ENCODE data around the gene ABI3. TPM values are rescaled to one million over a fixed set of nuclear protein-coding genes. Genes with fewer than 3 reads are reported as not detected.

ABI3 gene
- total RNA-seq, 1 donor from 2014 or later = 0.77 TPM

GRCh38 chr17:49227436-49228261, 17.1 kb downstream of the ABI3 start:
- H3K9ac ChIP-seq (ENCODE audit: low read length) = no peak overlapping the region
- H2AFZ ChIP-seq (ENCODE audit: low read depth, low read length) = no peak overlapping the region
- no peak overlapping the region for H3K4me3 ChIP-seq (ENCODE audit: insufficient read depth, low read depth, low read length)
- H3K27ac ChIP-seq (ENCODE audit: low read depth, low read length) = no peak overlapping the region
- H3K9me3 ChIP-seq (ENCODE audit: insufficient read depth, low read depth, low read length) = no peaks in the 10 kb centered on the region
- Mint-ChIP-seq H3K4me1 (ENCODE audit: low read depth, unreplicated experiment) (peaks cover 10% of the 10 kb centered on the region), H3K27me3 (ENCODE audit: low read depth, unreplicated experiment) (peaks cover 61% of the 10 kb centered on the region), H3K27ac (ENCODE audit: unreplicated experiment) (no peak overlapping the region), H3K4me3 (ENCODE audit: unreplicated experiment) (no peak overlapping the region), H3K9me3 (ENCODE audit: unreplicated experiment) (no peaks in the 10 kb centered on the region), H3K36me3 (ENCODE audit: low read depth, unreplicated experiment) (peaks cover 3% of the 10 kb centered on the region)
- TF ChIP-seq EZH2 (IDR thresholded peaks at IDR 0.05; ENCODE audit: insufficient read depth, low read length) = no peak
- TF ChIP-seq CTCF (IDR thresholded peaks at IDR 0.05; ENCODE audit: insufficient read depth, low read depth, low read length) = peak; percentile 86
- H3K79me2 ChIP-seq (ENCODE audit: insufficient read depth, low read length) = no peaks in the 10 kb centered on the region
- H3K4me1 ChIP-seq (ENCODE audit: insufficient read depth, low read length) = peaks cover 9% of the 10 kb centered on the region
- peaks cover 43% of the 10 kb centered on the region for H3K27me3 ChIP-seq (ENCODE audit: insufficient read depth, low read length)
- FAIRE-seq (no peak), DNase-seq (ENCODE audit: low read depth) (peak; percentile 23)
- H3K36me3 ChIP-seq (ENCODE audit: insufficient read depth, low read length) = no peaks in the 10 kb centered on the region
- peaks cover 12% of the 10 kb centered on the region for H4K20me1 ChIP-seq (ENCODE audit: insufficient read depth, low read length)
- no peak overlapping the region for H3K4me2 ChIP-seq (ENCODE audit: low read length)

GRCh38 chr17:49229076-49229804, 18.7 kb downstream of the ABI3 start:
- H3K9ac ChIP-seq (ENCODE audit: low read length) = no peak overlapping the region
- H3K27ac Mint-ChIP-seq (ENCODE audit: unreplicated experiment) = no peak overlapping the region
- no peak for FAIRE-seq
- peaks cover 30% of the 10 kb centered on the region for H3K27me3 ChIP-seq (ENCODE audit: insufficient read depth, low read length)
- no peak overlapping the region for H3K4me3 ChIP-seq (ENCODE audit: insufficient read depth, low read depth, low read length)
- peaks cover 12% of the 10 kb centered on the region for H4K20me1 ChIP-seq (ENCODE audit: insufficient read depth, low read length)
- DNase-seq (ENCODE audit: low read depth) = no peak
- no peaks in the 10 kb centered on the region for H3K9me3 Mint-ChIP-seq (ENCODE audit: unreplicated experiment)
- peaks cover 9% of the 10 kb centered on the region for H3K4me1 ChIP-seq (ENCODE audit: insufficient read depth, low read length)
- peaks cover 8% of the 10 kb centered on the region for H3K4me1 Mint-ChIP-seq (ENCODE audit: low read depth, unreplicated experiment)
- no peaks in the 10 kb centered on the region for H3K79me2 ChIP-seq (ENCODE audit: insufficient read depth, low read length)
- TF ChIP-seq EZH2 (IDR thresholded peaks at IDR 0.05; ENCODE audit: insufficient read depth, low read length) = no peak
- TF ChIP-seq CTCF (IDR thresholded peaks at IDR 0.05; ENCODE audit: insufficient read depth, low read depth, low read length) = no peak
- peak overlapping the region; percentile 83 for H3K4me3 Mint-ChIP-seq (ENCODE audit: unreplicated experiment)
- peaks cover 52% of the 10 kb centered on the region for H3K27me3 Mint-ChIP-seq (ENCODE audit: low read depth, unreplicated experiment)
- no peak overlapping the region for H2AFZ ChIP-seq (ENCODE audit: low read depth, low read length)
- H3K9me3 ChIP-seq (ENCODE audit: insufficient read depth, low read depth, low read length) = no peaks in the 10 kb centered on the region
- H3K36me3 Mint-ChIP-seq (ENCODE audit: low read depth, unreplicated experiment) = peaks cover 2% of the 10 kb centered on the region
- H3K36me3 ChIP-seq (ENCODE audit: insufficient read depth, low read length) = no peaks in the 10 kb centered on the region
- no peak overlapping the region for H3K27ac ChIP-seq (ENCODE audit: low read depth, low read length)
- H3K4me2 ChIP-seq (ENCODE audit: low read length) = peak overlapping the region; percentile 98
